Mucosa of descending colon (tissue), 3 donors: ENCODE data around the gene NOS1. TPM values are rescaled to one million over a fixed set of nuclear protein-coding genes. Genes with fewer than 3 reads are reported as not detected.

Source experiments
- ATAC-seq: fragments of 200-7000 bp; cut with Tn5 transposase; one replicate; pipeline ENCODE4 v1.9.1; 2020; ENCODE audit warnings: mild to moderate bottlenecking, moderate library complexity
- DNase-seq, 3 donors: peaks; one replicate each; pipeline ENCODE4 v3.0.0-alpha.2; 2020
- H3K36me3 ChIP-seq: fragments of 200-600 bp; one replicate; pipeline ENCODE4 v1.8.0; 2021; ENCODE audit warnings: low read depth, mild to moderate bottlenecking
- H3K4me1 ChIP-seq: fragments of 200-600 bp; one replicate; pipeline ENCODE4 v1.8.0; 2021; ENCODE audit warnings: low read depth, mild to moderate bottlenecking
- H3K4me3 ChIP-seq: fragments of 200-600 bp; one replicate; pipeline ENCODE4 v1.8.0; 2021; ENCODE audit warnings: mild to moderate bottlenecking
- H3K9me3 ChIP-seq: fragments of 200-600 bp; one replicate; pipeline ENCODE4 v1.8.0; 2021; ENCODE audit warnings: mild to moderate bottlenecking
- intact Hi-C, 2 donors: fragments of 100-400 bp; cut with DNase I in 1 of 2; cut with micrococcal nuclease in 1 of 2; formaldehyde crosslinking; loops; one replicate each; pipeline versions ENCODE4 v1.11.0 to v1.11.1; 2022; cut with DNase I, micrococcal nuclease
- total RNA-seq, 3 donors: library from RNA; stranded (reverse); fragmentation: NEBNext Ultra II Directional in 2 of 3; extraction: Animal tissue kit (Norgen Biotek cat#: 25700) in 2 of 3; gene quantifications; one replicate each; pipeline versions ENCODE4 v1.2.1 to v1.2.4, GENCODE V29; 2021 to 2023
- TF ChIP-seq, protein P1 (sequence below): fragments of 200-600 bp; IDR thresholded peaks from one replicate; pipeline ENCODE4 v1.8.0; 2022; ENCODE audit warnings: antibody characterized with exemption, mild to moderate bottlenecking
- donor health status: DM: no; HTN: no; CAD: no; lungs with moderate emphysema.
- donor health status: DM: no; HTN: no; CAD: no.
- donor health status: DM: no; HTN: yes; CAD: no.

Gene NOS1
- total RNA-seq, 3 donors from 2014 or later = 0.09 to 11.0 (median 0.29) TPM

GRCh38 chr12:117159674-117160073 lies 201.8 kb downstream of the NOS1 start:
- DNase-seq (no peak), ATAC-seq (no peak)
- Histone ChIP-seq H3K4me3 (no peak overlapping the region), H3K9me3 (no peaks in the 10 kb centered on the region), H3K4me1 (no peaks in the 10 kb centered on the region), H3K36me3 (peaks cover 5% of the 10 kb centered on the region)
- intact Hi-C loops = no loop called here
- TF ChIP-seq, protein P1, sequence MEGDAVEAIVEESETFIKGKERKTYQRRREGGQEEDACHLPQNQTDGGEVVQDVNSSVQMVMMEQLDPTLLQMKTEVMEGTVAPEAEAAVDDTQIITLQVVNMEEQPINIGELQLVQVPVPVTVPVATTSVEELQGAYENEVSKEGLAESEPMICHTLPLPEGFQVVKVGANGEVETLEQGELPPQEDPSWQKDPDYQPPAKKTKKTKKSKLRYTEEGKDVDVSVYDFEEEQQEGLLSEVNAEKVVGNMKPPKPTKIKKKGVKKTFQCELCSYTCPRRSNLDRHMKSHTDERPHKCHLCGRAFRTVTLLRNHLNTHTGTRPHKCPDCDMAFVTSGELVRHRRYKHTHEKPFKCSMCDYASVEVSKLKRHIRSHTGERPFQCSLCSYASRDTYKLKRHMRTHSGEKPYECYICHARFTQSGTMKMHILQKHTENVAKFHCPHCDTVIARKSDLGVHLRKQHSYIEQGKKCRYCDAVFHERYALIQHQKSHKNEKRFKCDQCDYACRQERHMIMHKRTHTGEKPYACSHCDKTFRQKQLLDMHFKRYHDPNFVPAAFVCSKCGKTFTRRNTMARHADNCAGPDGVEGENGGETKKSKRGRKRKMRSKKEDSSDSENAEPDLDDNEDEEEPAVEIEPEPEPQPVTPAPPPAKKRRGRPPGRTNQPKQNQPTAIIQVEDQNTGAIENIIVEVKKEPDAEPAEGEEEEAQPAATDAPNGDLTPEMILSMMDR = no peak

DNA sequence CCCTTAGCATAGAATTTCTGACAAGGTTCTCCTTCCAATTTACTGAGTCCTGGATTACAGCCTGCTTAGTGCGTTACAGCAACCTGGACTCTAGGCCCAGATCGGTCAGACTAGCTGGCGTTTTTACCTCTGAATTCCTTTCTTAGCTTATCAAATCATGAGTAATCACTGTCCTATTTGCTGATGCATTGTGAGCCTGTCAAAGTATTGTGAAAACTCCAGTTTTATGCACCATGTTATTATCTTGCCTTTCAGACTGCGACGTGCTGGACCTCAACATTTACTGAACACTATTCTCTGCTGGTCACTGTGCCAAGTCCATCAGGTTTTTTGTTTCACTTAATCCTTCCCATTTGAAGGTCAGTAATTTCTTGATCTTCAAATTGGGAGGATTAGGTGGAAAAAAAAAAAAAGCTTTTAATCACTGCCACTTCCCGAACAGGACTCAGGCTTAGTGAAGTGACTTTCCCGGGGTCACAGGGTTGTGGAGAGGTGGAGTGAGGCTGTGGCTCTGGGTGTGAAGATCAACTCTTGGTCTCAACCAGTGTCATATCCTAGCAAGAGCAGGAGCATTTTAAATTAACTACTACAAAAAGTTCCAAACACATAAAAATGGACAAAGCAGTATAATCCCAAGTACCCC lies 202.4 kb downstream of the NOS1 start:
- DNase-seq (no peak), ATAC-seq (no peak)
- Histone ChIP-seq H3K9me3 (no peaks in the 10 kb centered on the region), H3K4me3 (no peak overlapping the region), H3K4me1 (no peaks in the 10 kb centered on the region), H3K36me3 (peaks cover 5% of the 10 kb centered on the region)
- intact Hi-C loops = no loop called here
- TF ChIP-seq, protein P1 = no peak

Other genes with a start within 250 kb of the NOS1 start
- gene FBXO21, start 171.2 kb downstream of the NOS1 start, total RNA-seq = 10 to 100 TPM; 14.7 to 44.6 (median 30.7) TPM